LHCN-M2 (cell line): ENCODE results near the gene ADGRL3. TPM values are rescaled to one million over a fixed set of nuclear protein-coding genes. Genes with fewer than 3 reads are reported as not detected.

Experiments
- DNase-seq: peaks from one replicate; pipeline ENCODE4 v3.0.0-alpha.2; 2012; ENCODE audit warnings: low read depth
- polyA plus RNA-seq: library from polyadenylated mRNA; unstranded; fragments of >200 nt; gene quantifications from one replicate; pipeline ENCODE4 v1.2.1, GENCODE V29; 2012; ENCODE audit warnings: missing spikeins
- total RNA-seq: library from RNA; depleted of rRNA; stranded (reverse); fragments of >200 nt; gene quantifications from 2 replicates; pipeline ENCODE4 v1.2.3, GENCODE V29; 2014; rRNA removed

ADGRL3 gene
- 0.11 TPM in 1 of 2 replicates, not detected in the other for total RNA-seq
- polyA plus RNA-seq = not detected

DNA sequence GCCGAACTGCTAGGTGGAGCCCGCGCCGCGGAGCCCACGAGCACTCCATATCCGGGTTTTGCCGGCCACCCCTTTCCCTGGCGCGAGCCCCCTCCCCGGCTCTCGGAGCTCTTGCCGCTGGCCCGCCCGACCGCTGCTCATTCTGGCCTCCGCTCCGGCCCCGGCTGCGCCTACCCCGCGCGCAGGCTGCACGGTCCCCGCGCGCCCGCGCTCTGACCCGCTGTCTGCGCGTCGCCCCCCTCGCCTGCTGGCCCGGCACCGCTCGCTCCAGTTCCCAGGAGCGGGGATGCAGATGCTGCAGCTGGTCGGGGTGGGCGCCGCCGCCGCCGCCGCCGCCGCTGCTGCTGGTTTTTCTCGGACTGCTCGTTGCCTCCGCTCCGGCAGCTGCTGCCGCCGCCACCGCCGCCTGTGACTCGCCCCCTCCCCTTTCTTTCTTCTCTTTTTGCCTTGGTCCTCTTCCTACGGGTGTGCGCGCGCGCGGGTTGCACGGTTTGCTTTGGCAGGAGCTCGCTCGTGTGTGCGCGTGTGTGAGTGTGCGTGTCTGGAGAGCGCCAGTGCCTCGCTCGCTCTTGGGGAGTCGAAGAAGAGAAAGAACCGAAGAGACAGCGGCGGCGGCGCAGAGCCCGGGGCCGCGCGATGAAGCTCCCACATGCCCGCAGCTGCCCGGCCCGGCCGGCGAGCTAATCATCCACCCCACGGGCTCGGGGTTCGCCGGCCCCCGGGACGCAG, at the start of gene ADGRL3:
Gene ADGRL3 (plus strand): TSS at position 140 of the 729 bp plus-strand sequence.
- no peak for DNase-seq

DNA sequence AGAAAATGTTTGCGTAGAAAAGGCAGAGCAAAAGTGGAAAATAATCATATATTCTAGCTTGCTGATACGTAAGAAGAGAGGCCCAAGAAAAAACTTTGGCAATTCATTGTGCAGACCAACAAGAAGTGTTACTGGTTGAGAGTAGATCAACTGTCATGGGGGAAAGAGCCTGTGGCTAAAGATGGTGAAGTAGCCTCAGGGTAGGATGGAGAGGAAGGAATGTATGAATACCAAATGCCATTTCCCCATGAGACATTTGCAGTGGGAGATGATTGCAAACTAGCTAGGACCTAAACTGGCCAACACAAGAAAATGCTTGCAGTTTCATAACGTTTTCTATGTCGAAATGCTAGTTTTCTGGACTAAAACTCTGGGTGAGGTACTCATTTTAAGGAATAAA, 47.7 kb upstream of the ADGRL3 start:
- no peak for DNase-seq

DNA sequence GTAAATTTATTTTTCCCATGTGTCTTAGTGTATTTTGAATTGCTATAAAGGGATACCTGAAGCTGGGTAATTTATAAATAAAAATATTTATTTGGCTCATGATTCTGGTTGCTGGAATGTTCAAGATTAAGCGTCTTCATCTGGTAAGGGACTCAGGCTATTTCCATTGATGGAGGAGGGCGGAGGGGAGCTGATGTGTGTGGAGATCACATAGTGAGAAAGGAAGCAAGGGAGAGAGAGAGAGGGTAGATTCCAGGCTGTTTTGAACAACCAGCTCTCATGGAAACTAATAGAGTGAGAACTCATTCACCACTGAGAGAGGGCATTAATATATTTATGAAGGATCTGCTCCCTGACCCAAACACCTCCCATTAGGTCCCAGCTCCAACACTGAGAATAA, 39.6 kb upstream of the ADGRL3 start:
- no peak for DNase-seq

DNA sequence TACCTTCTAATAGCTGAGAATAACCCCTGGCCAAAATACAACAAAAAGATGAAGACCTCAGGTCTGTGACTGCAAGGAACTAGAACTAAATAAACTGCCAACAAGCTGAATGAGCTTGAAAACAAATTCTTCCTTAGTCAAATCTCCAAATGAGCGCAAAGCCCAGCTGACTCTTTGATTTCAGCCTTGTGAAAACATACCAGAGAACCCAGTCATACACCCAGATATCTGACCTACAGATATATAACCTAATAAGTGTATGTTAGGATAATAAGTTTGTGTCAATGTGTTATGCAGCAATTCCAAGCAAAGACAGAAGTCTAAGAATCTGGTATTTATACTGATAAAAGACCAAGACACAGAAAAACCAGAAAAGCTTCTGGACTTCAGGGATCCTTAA, 38.0 kb upstream of the ADGRL3 start:
- no peak for DNase-seq

DNA sequence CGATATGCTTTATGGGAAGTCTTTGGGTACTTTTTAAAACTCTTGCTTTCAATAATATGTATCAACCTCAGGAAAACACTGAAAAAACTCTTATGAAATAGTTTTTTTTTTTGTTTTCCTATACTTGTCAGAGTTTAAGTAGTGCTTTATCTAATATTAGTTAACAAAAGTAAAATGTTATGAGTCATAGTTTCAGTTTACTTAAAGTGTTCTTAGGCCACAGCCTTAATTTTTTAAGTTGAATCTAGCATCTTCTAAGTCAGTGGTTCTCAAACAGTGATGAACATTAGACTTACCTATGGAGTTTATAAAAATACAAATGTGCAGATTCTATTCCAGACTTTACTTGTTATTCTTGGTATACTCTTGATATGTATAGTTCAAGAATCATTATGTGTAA, 26.3 kb upstream of the ADGRL3 start:
- DNase-seq = no peak

DNA sequence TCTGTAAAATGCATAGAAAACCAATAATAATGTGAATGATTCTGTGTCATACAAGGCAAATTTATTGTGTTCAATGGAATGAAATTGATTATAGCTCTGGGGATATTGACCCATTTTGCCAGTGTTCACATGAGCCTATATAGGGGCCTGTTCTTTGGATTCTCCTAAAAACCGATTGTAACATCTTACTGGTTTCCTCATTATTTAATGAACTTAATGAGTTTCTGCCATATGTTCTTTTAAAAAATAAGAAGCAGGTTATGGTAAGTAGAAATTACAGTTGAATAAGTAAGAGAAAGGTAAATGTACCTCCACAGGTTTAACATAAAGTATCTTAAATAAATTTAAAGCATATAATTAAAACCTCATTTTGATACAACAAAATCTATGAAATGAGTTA, 24.6 kb upstream of the ADGRL3 start:
- no peak for DNase-seq

DNA sequence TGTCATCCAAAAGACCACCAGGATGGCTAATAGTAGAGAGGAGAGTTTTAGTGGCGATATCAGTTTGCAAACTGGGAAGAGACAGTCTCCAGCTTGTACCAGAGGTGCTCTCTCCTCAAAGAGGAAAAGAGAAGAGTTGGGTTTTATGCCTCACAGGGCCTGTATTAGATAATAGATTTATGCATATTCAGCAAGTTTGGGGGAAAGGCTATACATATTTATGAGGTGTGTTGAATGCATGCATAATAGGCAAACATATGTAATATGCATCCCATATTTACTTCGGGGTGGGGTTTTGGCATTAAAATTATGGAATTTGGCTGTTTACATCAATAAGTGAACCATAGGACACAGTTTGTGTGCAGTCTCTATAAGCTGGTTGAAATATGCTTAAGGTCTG, 22.8 kb upstream of the ADGRL3 start:
- DNase-seq = no peak

DNA sequence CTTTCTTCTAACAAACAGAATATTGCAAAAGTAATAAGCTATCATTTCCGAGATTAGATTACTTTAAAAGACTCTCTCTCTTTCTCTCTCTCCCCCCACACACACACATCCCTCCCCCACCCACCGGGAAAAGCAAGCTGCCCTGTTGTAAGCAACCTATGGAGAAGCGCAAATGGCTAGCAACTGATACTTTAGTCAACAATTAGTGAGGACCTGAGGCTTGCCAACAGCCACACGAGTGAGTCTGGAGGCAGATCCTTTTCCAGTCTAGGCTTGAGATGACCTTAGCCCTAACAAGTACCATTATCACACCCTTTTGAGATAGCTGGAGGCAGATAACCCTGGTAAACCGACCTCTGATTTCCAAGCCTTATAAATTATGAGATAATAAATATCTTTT, 19.7 kb upstream of the ADGRL3 start:
- no peak for DNase-seq

DNA sequence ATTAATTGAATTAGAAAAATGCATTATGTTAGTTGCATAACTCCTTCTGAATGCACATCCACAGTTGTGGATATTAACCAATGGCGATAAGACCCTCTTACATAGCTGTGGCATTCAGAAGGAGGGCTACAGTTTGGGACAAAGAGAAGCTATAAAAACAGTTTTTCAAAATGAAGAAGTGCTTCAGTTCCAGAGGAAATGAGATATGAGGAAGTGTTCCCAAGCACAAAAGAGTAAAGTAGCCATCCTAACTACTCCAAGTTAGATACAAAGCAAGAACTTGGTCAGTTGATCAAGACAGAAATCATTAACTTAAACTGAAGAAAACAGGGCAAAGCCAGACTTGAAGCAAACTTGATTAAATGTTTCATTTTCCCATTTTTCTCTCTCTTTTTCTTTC, 17.2 kb upstream of the ADGRL3 start:
- no peak for DNase-seq

DNA sequence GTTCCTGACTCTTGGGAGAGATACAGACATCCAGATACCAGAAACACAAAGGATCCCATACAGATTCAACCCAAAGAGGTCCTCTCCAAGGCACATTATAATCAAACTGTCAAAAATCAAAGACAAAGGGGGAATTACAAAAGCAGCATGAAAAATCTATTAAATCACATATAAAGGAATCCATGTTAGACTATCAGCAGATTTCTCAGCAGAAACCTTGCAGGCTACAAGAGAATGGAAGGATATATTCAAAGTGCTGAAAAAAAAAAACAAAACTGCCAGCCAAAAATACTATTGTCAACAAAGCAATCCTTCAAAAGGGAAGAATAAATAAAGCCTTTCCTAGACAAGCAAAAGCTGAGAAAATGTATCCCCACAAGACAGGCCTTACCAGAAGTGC, 14.8 kb upstream of the ADGRL3 start:
- no peak for DNase-seq

DNA sequence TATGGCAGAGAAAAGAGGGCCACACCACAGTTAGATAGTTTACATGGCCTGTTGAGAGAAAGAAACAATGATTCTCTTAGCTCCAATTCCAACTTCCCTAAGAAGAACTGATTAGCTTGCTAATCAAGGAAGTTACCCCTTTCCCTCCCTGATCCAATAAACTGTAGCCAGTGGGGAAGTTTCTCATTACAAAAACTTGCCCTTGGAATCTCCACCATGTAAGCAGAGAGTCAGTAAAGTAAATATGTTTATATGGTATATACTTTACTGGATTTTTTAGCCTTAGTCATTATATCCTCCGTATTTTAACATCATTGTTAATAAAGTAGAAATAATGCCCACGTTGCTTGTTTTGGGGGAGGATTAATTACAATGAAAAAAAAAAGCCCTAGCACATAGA, 7.7 kb upstream of the ADGRL3 start:
- DNase-seq = no peak

DNA sequence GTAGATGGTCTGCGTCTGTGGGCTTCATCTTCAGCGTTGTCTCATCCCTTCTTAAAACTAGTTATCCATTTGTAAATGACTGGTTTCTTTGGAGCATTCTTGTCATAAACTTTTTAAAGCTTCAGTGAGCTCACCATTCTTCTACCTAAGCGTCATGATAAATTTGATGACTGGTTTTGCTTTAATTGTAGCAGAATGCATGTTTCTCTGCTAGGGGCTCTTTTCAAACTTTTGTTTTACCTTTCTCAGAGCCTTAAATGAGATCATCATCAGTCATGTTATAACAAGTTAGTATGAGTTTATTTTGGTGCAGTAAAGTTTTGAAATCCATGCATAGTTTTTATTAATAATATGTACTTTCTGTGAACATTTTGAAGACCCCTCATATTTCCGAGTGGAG, 6.3 kb upstream of the ADGRL3 start:
- no peak for DNase-seq

DNA sequence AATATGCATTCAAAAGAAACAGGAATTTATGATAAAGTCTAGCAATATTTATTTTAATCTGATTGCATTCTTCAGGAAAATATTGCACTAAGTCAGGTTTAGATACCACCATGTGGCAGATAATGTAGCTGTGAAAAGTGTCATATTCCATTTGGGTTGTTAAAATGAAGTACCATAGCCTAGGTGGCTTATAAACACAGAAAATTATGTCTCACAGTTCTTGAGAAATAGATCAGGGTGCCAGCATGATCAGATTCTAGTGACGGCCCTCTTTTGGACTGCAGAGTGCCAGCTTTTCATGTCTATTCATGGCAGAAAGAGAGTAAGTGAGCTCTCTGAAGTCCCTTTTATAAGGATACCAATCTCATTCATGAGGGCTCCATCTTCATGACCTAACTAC, 5.6 kb upstream of the ADGRL3 start:
- no peak for DNase-seq

DNA sequence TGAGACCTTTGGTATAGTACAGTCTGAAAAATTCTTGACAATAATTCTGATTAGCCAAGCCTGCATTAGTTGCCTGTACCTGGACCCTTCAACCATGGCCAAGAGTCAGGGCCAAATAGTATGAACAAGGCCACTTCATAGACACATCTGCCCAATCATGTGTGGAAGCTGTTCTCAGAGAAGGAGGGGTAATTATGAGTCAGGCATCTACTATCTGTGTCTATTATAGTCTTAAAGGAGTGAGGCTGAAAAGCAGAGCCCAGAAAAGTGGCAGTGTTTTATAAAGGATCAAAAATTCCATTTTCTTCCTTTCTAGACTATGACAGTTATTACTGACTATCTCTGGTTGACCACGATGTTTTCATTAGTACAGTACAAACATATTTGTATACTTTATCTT, 5.0 kb upstream of the ADGRL3 start:
- DNase-seq = no peak

DNA sequence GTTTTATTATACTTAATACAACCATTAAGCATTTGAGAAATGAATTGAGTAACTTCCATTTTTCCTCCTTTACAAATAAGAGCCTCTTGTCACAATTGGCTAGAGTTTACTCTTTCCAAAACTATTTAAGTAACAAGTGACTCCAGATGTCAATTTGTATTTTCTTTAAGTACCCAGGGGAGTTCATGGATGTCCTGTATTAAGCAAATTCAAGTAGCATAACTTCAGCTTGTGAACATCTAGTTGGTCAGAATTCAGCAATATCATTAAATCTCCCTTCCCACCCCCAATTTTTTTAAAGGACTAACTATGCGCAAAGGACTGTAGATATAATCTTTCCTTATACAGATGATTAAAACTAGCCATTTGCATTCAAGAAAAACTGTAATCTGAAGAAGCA, 1.4 kb upstream of the ADGRL3 start:
- DNase-seq = no peak

DNA sequence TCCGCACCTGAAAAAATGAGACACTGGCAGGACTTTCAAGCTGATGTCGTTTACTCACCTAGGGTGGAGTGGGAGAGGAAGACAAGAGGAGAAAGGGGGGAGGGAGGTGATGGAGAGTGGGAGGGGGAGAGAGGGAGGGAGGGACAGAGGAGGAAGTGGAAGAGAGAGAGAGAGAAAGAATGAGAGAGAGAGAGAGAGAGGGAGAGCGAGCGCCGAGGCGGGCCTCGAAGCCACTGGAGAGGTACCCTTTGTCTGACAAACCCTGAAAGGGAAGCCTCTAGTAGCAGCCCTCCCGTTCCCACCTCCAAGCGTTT, 296 bp upstream of the ADGRL3 start:
- no peak for DNase-seq

DNA sequence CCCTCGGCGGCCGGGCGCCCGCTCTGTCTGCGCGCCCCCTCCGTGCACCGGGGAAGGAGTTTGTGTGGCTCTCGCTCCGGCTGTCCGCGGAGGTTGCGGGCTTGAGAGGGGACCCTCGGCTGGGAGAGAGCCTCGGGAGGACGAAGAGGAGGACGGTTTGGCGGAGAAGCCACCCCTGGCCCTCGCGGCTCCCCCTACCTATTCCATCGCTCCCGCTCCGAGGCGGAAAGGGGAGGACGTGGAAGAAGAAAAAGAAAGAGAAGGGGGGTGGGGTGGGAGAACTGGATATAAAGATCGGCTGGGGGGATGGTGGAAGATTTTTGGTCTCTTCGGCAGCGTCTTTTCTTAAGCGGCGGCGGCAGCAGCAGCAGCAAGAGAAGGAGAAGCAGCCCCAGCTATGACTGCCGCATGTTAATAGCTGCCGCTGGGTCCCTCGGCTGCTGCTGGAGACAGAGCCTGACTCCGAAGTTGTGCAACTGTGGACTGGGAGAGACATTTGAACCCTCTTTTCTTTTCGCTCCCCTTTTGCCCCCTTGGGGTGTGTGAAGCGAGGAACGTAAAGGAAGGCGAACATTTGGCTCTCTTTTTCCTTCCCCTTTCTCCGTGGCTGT, 895 bp downstream of the ADGRL3 start:
- no peak for DNase-seq

DNA sequence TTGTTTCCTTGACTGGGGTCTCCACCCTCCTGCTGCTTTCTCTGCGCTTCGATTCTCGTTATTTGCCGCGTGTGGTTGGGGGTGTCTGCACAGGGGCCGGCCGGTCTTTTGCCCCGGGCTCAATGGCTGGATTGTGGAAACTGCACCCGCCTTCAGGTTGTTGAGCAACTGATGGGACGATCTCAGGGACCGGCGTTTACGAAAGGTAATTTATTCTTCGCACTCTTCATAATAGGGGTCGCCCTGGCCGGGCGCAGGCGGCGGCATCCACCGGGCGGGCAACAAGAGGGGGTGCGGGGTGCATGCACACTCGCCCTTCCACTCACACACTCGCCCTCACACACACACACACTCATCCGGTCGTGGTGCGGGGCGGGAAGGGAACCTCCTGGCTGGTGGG, 1.4 kb downstream of the ADGRL3 start:
- DNase-seq = no peak

DNA sequence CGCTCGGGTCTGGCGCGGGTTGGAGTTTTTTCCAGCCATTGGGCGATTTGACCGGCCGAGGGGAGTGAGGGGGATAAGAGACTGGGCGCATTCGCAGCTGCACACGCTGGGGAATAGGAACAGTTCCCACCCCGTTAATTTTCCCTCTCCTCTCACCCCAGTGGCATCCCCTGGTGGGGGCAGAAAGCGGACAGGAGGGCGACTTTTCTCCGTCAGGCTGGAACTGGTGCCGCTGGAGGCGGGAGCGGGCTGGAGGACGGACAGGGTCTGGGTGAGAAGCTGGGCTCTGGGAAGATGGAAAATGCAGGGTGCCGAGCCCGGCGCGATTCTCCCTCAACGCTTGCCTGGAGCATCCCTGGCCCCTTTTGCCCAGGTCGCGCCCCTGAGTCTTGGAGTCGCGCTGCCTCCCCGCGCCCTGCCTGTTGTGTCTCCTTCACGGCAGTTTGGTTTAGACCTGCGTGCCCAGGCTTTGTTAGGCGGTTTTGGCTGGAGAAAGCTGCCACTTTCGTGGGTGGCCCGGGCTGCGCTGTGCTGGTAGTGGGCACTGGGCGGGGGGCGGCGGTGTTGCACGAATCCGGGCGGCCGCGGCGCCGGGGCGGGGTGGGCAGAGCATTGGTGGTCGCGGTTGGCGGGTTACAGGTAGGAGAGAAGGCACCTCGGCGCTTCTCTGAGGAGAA, 2.0 kb downstream of the ADGRL3 start:
- no peak for DNase-seq

DNA sequence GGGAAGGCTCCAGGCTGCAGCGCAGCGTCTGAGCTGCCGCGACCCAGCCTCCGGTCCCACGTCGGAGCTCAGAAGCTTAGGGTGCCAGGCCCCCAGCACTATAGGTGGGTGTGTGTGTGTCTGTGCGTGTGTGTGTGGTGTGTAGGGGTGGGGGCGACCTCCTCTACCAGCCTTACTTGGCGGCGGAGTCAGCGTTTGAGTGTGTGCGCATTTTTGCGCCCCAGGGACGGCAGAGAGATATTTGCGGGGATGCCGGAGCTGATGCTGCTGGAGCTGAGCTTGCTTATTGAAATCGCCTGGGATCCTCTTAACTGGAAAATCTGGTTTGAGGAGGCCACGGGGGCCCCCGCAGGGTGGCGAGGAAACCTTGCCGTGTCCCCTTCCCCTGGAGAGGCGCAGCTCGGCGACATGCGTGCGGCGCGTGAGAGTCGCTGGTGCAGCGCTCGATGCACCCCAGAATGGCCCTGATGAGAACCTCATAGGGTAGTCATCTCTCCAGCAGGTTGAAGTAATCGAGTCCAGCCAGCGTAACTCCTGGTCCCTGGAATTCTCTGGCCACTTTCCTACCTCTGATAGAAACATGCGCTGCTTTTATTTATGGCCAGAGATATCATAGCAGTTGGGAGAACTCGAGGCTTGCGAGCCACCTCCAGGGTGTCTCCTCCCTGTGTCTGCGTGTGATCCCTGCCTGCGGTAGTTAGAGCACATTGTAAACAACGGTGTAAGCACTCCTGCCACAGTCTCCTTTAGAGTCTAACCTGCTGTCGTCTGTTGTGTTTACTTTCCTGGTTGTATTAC, 2.7 kb downstream of the ADGRL3 start:
- DNase-seq = no peak

DNA sequence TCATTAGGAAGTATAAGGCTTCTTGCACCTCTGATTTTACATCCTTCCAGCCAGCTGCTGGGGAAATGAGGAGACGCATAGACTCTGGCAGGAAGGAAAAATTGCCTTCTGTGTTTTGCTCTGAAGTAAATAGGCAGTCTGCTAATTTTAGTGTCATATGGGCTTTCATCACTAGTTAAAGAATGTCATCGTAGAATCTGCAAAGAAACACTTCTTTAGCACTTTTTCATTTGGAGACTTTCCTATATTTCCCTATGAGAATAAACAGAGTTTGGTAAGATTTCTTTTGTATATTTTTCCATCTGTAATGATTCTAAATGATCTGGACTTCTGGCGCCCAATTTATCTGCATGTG, 3.3 kb downstream of the ADGRL3 start:
- DNase-seq = no peak

DNA sequence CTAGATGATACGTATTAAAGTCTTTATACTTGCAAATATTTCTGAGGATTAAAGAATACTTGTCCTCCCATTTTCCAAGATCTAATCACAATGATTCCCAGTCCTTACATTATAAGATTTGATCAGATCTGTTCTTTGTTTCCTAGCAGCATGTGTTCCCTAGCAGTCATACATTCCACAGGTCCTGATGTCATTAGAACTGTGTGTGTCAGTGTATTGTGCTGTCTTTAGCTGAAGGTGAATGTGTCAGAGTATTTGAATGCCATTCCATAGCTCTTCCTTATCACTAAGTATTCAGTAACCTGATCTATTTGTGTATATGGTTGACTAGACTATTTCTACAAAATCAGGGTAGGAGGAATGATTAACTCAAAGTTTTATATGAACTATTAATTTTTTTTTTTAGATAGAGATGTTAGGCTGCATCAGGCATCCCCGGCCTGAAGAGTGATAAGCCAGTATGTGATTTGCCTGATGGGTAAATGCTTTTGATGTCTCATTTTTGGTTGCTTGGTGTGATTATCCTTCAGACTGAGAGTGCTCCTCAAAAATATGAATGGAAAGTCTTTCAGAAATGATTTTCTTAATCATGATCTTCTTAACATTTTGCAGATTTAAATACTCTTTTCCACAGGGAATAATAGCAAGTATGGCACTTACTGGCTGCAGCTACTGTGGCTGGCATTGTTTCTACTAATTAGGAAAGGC, 4.4 kb downstream of the ADGRL3 start:
- no peak for DNase-seq
